BJ (cell line): ENCODE data around the gene YJEFN3. TPM values are rescaled to one million over a fixed set of nuclear protein-coding genes. Genes with fewer than 3 reads are reported as not detected.

Source experiments
- CTCF ChIA-PET: fragments of 350-600 bp; formaldehyde crosslinking; extraction: SDS; loops from one replicate; lab custom pipeline; 2021; ENCODE audit warnings: antibody characterized with exemption, inconsistent platforms; lab: Yijun Ruan, JAX
- POLR2A ChIA-PET: fragments of 300-600 bp; sonication (Branson Sonifier 250); formaldehyde crosslinking; extraction: SDS; loops from one replicate; lab custom pipeline; 2021; ENCODE audit warnings: antibody characterized with exemption; lab: Charles Lee
- DNase-seq: peaks from one replicate; pipeline ENCODE4 v3.0.0-alpha.2; 2011; ENCODE audit warnings: low read depth
- H3K27me3 ChIP-seq: 2 replicates; pipeline ENCODE4 v1.6.0; 2011; ENCODE audit warnings: low read length; ENCODE audit not compliant: control insufficient read depth, insufficient read depth
- H3K36me3 ChIP-seq: 2 replicates; pipeline ENCODE4 v1.5.1; 2011; ENCODE audit warnings: low read length; ENCODE audit not compliant: control insufficient read depth, insufficient read depth
- H3K4me3 ChIP-seq: 2 replicates; pipeline ENCODE4 v1.5.1; 2011; ENCODE audit warnings: low read depth, mild to moderate bottlenecking, control low read depth, low read length
- polyA plus RNA-seq: library from polyadenylated mRNA; depleted of rRNA; stranded (reverse); fragments of >200 nt; gene quantifications from 2 replicates; pipeline ENCODE4 v1.2.3, GENCODE V29; 2011
- TF ChIP-seq, protein P1 (sequence below): IDR thresholded peaks from 2 replicates; pipeline ENCODE4 v1.5.1; 2011; ENCODE audit warnings: low read depth, mild to moderate bottlenecking, control low read depth, inconsistent platforms, low read length, moderate library complexity; ENCODE audit not compliant: insufficient read depth

Gene YJEFN3
- polyA plus RNA-seq, 1 experiment = 1.1 TPM

DNA sequence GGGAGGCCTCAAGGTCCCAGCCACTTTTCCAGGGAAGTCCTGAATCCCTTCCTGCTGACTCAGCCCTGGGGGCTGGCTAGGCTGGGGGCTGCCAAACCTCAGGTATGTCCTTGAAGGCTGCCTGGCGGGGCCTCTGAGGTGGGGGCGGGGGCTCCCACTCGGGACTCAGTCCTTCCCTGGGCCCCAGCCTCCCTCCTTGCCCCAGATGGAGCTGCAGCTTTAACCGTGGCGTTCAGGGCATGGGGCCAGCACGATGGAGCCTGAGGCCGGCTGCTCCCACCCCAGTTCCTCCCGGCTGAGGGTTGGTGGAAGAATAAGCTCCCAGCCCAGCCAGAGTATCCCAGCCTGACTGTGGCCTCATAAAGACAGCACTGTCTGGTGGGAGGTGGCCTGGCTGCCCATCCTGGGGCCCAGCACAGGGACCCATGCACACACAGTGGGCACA is 21.8 kb downstream of the YJEFN3 start:
- TF ChIP-seq, protein P1, sequence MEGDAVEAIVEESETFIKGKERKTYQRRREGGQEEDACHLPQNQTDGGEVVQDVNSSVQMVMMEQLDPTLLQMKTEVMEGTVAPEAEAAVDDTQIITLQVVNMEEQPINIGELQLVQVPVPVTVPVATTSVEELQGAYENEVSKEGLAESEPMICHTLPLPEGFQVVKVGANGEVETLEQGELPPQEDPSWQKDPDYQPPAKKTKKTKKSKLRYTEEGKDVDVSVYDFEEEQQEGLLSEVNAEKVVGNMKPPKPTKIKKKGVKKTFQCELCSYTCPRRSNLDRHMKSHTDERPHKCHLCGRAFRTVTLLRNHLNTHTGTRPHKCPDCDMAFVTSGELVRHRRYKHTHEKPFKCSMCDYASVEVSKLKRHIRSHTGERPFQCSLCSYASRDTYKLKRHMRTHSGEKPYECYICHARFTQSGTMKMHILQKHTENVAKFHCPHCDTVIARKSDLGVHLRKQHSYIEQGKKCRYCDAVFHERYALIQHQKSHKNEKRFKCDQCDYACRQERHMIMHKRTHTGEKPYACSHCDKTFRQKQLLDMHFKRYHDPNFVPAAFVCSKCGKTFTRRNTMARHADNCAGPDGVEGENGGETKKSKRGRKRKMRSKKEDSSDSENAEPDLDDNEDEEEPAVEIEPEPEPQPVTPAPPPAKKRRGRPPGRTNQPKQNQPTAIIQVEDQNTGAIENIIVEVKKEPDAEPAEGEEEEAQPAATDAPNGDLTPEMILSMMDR = no peak
- no peaks in the 10 kb centered on the region for H3K36me3 ChIP-seq
- H3K27me3 ChIP-seq = no peaks in the 10 kb centered on the region; the same call in 1 of the 2 replicates
- no peak overlapping the region for H3K4me3 ChIP-seq
- ChIA-PET POLR2A (no interaction called here), CTCF (interaction anchor here (0.6 to 8.0 kb wide), 8 partner anchors 10 to 200 kb away, joined by 3 to 103 read pairs (median 5); partner anchors contain the start of genes GMIP and YJEFN3)
- DNase-seq = no peak

DNA sequence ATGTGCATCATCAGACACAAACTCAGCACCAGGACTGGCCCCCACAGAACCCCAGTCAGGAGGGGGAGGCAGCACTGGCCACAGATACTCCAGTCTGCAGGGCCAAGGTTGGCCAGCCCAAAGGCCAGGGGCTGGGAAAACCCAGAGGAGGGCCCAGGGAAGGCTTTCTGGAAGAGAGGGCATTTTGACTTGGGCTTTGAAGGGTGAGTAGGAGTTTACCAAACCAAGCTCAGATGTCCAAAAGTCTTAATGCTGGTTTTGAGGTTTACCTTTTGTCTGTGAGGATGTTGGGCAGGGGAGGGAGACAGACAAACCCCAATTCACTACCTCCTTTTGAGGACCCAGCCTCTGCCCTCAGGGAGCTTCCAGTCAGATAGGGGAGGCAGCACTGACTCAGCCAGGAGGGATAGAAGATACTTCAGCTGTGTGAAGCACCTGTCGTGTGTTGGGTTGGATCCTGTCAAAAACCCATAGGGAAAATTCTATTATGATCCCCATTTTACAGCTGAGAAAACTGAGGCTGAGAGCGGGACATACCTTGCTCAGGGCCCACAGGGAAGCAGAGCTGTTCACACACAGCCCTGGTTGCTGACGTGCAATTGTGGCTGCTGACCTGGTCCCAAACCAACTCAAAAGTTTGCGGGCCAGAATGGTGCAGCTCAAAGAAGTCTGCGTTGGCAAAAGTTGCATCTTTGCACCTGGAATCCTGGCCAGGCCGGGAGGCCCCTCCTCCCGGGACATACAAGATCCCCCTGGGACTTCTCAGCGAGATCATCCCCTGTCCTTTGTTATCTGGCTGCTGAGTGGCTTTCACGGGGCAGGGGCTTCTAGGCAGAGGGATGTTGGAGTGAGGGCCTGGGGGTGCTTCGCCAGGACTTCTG is 22.5 kb downstream of the YJEFN3 start:
- no peaks in the 10 kb centered on the region; the same call in 1 of the 2 replicates for H3K27me3 ChIP-seq
- DNase-seq = no peak
- POLR2A ChIA-PET = no interaction called here

DNA sequence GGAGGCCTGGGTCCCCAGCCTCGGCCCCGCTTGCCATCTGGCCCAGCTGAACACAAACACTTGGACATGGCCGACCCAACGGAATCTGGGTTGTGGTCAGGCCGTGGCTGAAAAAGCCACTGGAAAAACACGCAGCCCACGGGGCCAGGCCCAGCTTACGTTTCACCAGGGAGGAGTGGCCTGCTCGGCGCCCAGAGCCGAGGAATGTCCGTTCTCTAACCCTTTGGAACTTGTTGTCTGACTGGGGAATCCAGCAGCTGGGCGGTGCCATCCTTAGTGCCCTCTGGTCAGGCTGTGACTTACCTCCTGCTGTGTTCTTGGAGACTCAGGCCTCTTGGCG is 23.1 kb downstream of the YJEFN3 start:
- DNase-seq = no peak
- Histone ChIP-seq H3K4me3 (no peak overlapping the region), H3K36me3 (no peaks in the 10 kb centered on the region), H3K27me3 (no peaks in the 10 kb centered on the region; the same call in 1 of the 2 replicates)
- TF ChIP-seq, protein P1 = no peak
- ChIA-PET CTCF (interaction anchor here (0.6 to 8.0 kb wide), 11 partner anchors 8 to 124 kb away, joined by 3 to 103 read pairs (median 4); partner anchors contain the start of genes GMIP, NDUFA13 and YJEFN3), POLR2A (no interaction called here)

More for the DNA sequence above, 22.5 kb downstream of the YJEFN3 start:
- CTCF ChIA-PET = interaction anchor here (0.6 to 8.0 kb wide), 11 partner anchors 10 to 124 kb away, joined by 3 to 103 read pairs (median 3); partner anchors contain the start of genes GMIP, NDUFA13 and YJEFN3
- Histone ChIP-seq H3K4me3 (no peak overlapping the region), H3K36me3 (no peaks in the 10 kb centered on the region)
- TF ChIP-seq, protein P1 = no peak

DNA sequence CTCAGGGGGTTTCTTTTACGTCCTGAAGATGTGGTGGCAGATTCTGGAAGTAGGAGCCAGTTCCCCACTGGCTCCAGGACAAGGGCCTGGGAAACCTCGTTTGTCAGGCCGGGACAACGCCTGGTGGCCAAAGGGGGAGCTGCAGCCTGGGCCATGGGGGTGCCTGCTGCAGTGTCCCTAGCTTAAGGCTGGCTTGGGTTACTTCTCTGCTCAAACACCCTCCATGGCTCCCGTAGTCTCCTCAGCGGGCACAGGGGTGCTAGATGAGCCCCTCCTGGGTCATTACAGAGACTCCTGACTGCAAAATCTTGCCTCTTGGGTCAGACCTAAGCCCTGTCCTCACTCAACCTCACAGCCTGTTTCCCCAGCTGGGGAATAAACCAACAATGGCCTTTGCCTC is 24.1 kb downstream of the YJEFN3 start:
- H3K27me3 ChIP-seq = no peaks in the 10 kb centered on the region; the same call in 1 of the 2 replicates
- POLR2A ChIA-PET = no interaction called here
- no peak for DNase-seq
- TF ChIP-seq, protein P1 = peak; percentile 72
- H3K36me3 ChIP-seq = no peaks in the 10 kb centered on the region
- CTCF ChIA-PET = interaction anchor here (0.6 to 8.0 kb wide), 14 partner anchors 9 to 91 kb away, joined by 3 to 103 read pairs (median 8); partner anchors contain the start of genes CILP2, GMIP, PBX4 and YJEFN3
- no peak overlapping the region for H3K4me3 ChIP-seq

DNA sequence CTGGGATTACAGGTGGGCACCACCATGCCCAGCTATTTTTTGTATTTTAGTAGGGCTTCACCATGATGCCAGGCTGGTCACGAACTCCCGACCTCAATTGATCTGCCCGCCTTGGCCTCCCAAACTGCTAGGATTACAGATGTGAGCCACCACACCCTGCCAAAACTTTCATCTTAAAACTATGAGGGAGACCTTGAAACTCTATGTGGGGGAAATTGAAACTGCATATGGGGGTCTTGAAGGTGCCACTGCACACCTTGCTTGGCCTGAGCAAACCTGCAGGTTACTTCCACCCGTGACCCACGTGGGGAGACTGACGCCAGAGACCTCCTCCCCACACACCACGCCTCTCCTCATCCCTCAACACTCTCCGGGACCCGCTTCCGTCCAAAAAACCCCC is 25.0 kb downstream of the YJEFN3 start:
- TF ChIP-seq, protein P1 = no peak
- Histone ChIP-seq H3K27me3 (no peaks in the 10 kb centered on the region; the same call in 1 of the 2 replicates), H3K36me3 (no peaks in the 10 kb centered on the region), H3K4me3 (no peak overlapping the region)
- ChIA-PET CTCF (interaction anchor here (0.7 to 8.0 kb wide), 21 partner anchors 9 to 97 kb away, joined by 3 to 103 read pairs (median 5); partner anchors contain the start of genes CILP2, PBX4 and YJEFN3), POLR2A (no interaction called here)
- no peak for DNase-seq
